HG03469 (cell line): ENCODE measurements around the gene COX19.
"Not testable (repeated sequence)": the region's sequence is repeated elsewhere in the genome, so short reads cannot be mapped to it uniquely, and the experiment has no call there.

Source experiments
- ATAC-seq: cut with Tn5 transposase; IDR thresholded peaks from one replicate; pipeline ENCODE4 v1.9.1; 2021; ENCODE audit warnings: mild to moderate bottlenecking, moderate library complexity, moderate number of reproducible peaks; ENCODE audit not compliant: unreplicated experiment

The COX19 gene

DNA sequence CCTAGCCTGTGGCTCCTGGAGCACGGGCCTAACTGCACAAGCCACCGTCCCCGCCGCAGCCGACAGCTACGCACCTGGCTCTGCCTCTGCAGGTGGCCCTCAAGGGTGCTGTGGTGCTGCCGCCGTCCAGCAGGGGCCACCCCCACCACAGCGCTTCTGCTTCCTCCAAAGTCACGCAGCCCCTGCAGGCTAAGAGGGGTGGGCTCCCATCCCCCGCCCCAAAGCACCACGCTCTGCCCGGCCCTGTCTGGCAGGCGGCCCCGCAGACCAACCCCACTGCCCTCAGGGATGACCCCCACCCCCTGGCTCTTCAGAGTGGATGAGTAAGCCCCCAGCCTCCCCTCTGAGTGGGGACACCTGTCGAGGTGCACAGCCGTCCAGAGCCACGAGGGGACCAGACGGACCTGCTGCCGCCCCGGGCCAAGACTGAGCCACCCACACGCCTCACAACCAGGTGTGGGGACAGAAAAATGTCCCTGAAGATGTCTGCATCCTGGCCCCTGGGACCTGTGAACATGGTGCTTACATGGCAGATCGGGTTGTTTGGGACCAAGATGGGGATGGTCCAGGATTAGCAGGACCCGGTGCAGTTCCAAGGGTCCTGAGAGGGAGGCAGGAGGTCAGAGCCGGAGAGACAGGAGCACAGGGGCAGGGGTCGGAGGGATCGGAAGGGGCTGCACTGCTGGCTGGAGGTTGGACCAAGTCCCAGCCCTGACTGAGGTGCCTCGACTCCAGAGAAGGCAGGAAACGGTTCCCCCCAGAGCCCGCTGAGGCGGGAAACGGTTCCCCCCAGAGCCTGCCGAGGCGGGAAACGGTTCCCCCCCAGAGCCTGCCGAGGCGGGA lies 11.9 kb downstream of the COX19 start:
- no peak for ATAC-seq

DNA sequence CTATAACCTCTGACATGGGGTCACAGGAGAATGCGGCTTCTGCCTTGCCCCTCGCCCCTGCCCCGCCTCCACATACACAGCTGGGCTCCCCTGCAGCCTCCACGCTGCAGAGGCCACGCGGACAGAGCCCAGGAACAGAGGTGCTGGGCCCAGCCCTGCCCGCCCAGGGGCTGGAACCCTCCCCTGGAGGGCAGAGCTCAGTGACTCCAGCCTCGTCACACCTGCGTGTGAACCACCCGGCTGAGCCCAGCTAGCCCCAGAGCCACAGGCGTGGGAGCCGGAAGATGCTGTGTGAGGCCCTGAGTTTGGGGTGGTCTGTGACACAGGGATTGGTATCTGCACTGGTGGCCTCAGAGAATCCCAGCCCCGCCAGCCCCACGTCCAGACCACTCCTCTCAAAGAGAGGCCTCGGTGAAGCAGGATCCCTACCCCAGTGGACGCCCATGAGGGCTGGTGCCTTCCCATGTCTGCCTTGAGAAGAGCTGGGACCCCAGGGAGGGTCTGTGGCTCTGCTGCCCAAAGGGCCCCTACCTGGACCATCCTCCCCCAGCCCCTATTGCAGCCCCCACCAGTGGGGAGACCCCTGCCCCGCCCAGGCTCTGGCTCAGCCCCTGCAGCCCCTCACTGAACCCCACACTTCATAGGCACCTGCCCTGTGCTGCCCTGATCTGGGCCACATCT lies 12.8 kb downstream of the COX19 start:
- no peak for ATAC-seq

- no peak for ATAC-seq
Measured at GRCh38 chr7:961546-962400, 13.6 kb downstream of the COX19 start.

- ATAC-seq: not testable (repeated sequence)
Measured at GRCh38 chr7:960972-961371, 14.4 kb downstream of the COX19 start.

GRCh38 chr7:960269-960871 lies 15.0 kb downstream of the COX19 start:
- no peak for ATAC-seq

GRCh38 chr7:959740-960139 lies 15.6 kb downstream of the COX19 start:
- ATAC-seq: not testable (repeated sequence)

- ATAC-seq: no peak
Measured at GRCh38 chr7:959271-959670, 16.1 kb downstream of the COX19 start.

DNA sequence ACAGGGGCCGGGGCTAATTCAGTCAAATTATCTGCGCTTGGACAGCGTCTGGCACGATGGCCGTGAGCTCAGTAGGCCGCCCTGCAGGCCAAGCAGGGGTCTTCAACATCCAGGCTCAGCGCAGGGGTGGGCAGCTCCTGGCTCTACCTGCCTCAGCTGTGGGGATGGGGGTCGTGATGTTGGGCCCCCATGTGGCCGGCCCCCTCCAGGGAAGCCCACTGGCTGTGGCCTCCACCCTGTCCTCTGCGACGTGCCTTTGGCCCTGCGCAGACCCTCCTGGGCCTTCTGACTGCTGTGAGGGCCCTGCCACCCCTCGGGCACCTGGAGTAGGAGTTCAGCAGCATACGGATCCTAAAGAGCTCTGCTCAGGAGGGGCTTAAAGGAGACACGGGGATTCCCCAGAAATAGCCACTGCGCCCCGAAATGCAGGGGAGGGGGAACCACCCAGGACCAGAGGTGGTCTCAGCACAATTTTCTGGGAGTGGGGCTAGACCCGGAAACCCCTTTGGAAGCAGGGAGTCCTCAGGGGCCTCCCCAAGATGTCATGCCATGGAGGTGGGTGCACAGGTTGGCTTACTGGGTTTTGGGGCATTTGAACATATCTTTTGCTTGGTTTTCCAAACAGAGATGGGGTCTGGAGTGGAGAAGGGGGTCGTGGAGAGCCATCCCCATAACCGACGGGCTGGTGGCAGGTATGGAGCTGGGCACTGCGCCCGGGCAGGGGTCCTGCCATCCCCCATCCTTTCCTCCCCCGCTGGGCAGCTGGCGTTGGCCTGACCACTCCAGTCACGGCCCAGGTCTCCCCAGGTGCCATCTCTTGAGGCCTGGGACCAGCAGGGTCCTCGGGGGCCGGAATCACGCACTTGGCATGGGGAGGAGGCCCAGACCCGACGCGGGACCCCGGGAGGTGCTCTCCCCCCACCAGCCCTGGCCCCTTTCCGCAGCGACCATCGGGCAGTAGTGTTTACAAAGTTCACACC lies 16.8 kb downstream of the COX19 start:
- ATAC-seq: no peak

DNA sequence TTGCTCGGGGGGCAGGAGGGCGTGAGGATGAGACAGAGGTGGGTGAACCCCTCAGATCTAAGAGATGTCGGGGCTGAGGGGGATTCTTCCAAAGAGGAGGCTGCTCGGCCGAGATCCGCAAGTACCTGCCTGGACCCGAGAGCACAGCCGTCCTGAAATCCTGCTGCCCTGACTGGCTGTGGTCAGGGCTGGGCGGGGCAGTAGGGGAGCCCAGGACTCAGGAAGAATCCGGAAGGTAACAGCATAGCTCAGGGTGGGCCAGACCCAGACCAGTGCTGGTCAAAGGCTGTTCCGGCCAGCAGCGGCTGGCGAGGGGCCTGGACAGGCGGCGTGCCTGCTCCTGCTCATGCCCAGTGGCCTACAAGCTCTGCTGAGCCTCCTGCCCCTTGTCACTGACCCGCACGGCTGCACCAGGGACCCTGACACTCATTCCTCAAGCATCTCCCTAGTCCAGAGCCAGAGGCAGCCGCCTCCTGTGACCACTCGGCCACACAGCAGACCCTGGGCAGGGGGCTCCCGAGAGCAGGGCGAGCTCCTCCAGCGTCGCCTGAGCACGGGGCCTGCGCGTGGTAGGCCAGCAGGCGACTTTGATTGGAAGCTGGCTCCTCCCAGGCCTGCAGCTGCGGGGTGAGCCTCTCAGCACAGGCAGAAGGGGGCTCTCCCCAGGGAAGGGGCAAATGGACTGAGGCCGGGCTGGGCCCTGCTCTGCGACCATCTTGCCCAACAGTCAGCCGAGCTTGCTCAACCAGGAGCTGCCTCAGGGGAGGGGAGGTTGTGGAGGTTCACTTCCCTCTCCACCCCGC lies 17.7 kb downstream of the COX19 start:
- no peak for ATAC-seq

GRCh38 chr7:956031-956430 lies 19.3 kb downstream of the COX19 start:
- ATAC-seq: no peak

DNA sequence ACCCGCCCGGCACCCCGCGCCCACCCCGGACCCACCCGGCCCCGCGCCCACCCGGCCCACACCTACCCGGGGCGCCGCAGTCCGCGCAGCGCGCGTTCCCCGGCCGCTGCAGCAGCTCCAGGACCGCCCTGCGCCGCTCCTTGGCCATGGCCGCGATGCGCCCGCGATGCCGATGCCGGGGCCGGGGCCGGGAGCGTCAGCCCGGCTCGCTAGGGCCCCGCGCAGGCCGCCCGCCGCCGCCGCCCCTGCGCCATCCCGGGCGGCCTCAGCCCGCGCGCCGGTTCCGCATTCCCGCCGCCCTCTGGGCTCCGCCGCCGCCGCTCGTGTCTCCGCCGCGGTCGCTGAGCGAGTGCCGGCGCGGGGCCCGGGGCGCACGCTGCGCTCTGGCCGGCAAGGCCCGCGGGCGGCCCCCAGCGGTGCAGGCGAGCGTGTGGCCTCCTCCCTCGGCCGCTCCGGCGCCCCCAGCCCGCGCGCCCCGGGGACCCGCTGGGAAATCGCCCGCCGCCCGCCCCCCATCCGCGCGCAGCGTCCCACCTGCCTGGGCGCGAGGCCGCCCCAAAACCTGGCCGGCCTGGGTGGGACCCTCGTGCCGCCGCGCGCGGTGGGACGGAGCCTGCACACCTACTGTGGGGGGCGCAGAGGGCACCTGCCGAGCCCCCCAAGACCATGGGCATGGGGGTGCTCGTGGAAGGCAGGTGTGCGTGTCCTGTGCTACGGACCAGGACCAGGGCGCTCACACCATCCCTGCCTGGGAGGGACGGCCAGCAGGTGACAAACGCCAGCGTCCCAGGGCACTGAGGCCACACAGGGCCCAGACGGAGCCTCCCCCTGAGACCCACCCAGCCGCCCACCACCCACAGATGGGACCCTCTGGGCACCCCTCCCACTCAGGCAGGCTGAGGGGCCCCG lies 20.8 kb downstream of the COX19 start, which contains the start of gene ADAP1:
Gene ADAP1 (minus strand): TSS at position 351 of the 909 bp plus-strand sequence. CDS start 203 bp downstream, at position 148.
- no peak for ATAC-seq

DNA sequence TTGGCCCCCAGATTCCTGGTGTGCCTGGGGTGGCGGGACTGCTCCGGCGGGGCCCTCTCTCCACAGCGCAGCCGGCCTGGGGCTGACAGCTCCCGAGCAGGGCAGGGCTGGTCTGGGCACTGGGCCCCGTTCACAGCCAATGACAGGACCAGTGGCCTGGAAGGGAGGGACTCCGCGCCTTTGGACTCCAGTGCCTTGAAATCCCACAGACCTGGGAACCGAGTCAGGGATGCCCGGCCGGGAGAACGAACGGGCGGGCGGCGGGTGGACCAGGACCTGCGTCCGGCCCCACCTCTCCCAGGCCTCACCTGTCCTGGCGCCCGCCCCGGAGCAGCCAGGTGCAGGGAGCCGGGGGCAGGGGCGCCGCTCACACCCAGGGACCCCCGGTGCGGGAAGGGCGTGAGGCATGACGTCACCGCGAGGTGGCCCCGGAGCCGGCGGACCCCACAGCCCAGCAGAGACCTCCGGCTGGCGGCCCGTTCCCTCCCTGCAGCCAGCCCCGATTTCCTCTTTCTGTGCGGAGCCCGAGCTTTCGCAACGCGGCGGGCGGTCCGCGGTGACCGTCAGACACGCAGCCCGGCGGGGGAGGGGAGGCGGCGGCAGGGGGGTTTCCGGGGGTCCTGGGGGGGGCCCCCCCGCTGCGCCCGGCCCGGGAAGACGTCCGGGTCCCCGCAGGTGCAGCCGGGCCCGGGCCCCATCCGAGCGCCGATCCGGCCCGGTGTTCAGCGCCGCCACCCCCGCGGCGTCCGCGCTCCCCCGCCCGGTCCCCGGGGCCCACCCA lies 21.6 kb downstream of the COX19 start:
- ATAC-seq: no peak

- no peak for ATAC-seq
Measured at GRCh38 chr7:952548-953441, 22.6 kb downstream of the COX19 start.

DNA sequence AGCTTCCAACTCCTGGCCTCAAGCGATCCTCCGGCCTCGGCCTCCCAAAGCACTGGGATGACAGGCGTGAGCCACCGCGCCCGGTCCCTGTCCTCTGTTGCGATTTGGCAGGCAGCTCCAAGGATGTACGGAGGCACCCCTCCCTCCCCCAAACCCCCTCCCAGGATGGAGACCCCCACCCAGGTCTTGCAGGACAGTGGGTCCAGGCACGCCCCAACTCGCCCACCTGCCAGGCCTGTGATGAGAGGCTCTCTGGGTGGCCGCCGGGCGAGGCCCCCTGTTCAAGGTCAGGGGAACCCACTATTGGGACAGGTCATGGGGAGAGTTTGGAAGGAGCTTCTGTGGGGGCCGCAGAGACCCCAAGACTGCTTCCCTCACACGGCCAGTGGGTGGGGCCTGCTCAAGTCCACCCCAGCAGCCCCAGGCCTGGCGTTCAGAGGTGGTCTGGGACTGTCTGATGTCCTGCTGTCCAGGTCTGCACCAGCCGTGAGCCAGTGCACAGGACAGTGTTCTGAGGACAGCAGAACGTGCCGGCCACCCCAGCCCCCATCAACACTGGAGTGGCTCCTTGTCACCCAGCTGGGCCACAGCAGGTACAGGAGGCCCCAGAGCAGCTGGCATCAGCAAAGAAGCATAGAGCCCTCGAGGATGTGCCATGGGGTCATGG lies 23.3 kb downstream of the COX19 start:
- no peak for ATAC-seq
